Activated CD8-positive, alpha-beta T cell treated with anti-CD3 and anti-CD28 coated beads, Interleukin-2, amount 10 ng/mL, durations not matched to agents 7 days and 5 days (primary cell): ENCODE data around the gene JUNB. TPM values are rescaled to one million over a fixed set of nuclear protein-coding genes. Genes with fewer than 3 reads are reported as not detected.

Experiments
- ATAC-seq: fragments of 150-1000 bp; cut with Tn5 transposase; one replicate; pipeline ENCODE4 v1.10.0; 2021; ENCODE audit warnings: moderate library complexity
- CTCF ChIA-PET: fragments of 350-600 bp; sonication (Branson Sonifier 250); formaldehyde crosslinking; loops from one replicate; lab custom pipeline; 2021; ENCODE audit warnings: antibody characterized with exemption; lab: Charles Lee
- POLR2A ChIA-PET: fragments of 350-600 bp; sonication (Branson Sonifier 250); formaldehyde crosslinking; loops from one replicate; lab custom pipeline; 2021; ENCODE audit warnings: antibody characterized with exemption; lab: Charles Lee
- DNase-seq: peaks from one replicate; pipeline ENCODE4 v3.0.0-alpha.2; 2020
- H3K27ac Mint-ChIP-seq: one replicate; pipeline ENCODE4 v1.8.0; 2021; ENCODE audit warnings: mild to moderate bottlenecking, mixed read lengths
- H3K27me3 Mint-ChIP-seq: one replicate; pipeline ENCODE4 v1.8.0; 2021; ENCODE audit warnings: low read depth, mixed read lengths
- H3K36me3 Mint-ChIP-seq: one replicate; pipeline ENCODE4 v1.8.0; 2021; ENCODE audit warnings: low read depth, mixed read lengths
- H3K4me1 Mint-ChIP-seq: one replicate; pipeline ENCODE4 v1.8.0; 2021; ENCODE audit warnings: low read depth, mixed read lengths
- H3K4me3 Mint-ChIP-seq: one replicate; pipeline ENCODE4 v1.8.0; 2021; ENCODE audit warnings: mild to moderate bottlenecking, mixed read lengths
- H3K9me3 Mint-ChIP-seq: one replicate; pipeline ENCODE4 v1.8.0; 2022; ENCODE audit warnings: mixed read lengths; ENCODE audit not compliant: insufficient read depth
- total RNA-seq, 2 experiments: library from RNA; stranded (reverse); gene quantifications; one replicate each; pipeline ENCODE4 v1.2.3, GENCODE V29; 2021

JUNB gene
- 10 to 100 TPM; 90.4 to 92.9 TPM for total RNA-seq

DNA sequence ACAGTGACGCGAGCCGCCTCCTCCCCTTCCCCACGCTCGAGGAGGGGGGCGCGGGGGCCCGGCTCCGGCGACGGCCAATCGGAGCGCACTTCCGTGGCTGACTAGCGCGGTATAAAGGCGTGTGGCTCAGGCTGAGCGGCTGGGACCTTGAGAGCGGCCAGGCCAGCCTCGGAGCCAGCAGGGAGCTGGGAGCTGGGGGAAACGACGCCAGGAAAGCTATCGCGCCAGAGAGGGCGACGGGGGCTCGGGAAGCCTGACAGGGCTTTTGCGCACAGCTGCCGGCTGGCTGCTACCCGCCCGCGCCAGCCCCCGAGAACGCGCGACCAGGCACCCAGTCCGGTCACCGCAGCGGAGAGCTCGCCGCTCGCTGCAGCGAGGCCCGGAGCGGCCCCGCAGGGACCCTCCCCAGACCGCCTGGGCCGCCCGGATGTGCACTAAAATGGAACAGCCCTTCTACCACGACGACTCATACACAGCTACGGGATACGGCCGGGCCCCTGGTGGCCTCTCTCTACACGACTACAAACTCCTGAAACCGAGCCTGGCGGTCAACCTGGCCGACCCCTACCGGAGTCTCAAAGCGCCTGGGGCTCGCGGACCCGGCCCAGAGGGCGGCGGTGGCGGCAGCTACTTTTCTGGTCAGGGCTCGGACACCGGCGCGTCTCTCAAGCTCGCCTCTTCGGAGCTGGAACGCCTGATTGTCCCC lies at the start of gene JUNB:
Gene JUNB, plus strand, starts transcription at position 142 of the 706 bp plus-strand sequence. Its CDS starts 286 bp downstream, at position 428.
- peak within 1 kb of the TSS; percentile 97 for H3K27ac Mint-ChIP-seq
- ATAC-seq: peak; percentile 43
- peaks cover 15% of the 10 kb centered on the region for H3K36me3 Mint-ChIP-seq
- peak within 1 kb of the TSS; percentile 92 for H3K4me3 Mint-ChIP-seq
- H3K4me1 Mint-ChIP-seq: peaks cover 46% of the 10 kb centered on the region
- no peaks in the 10 kb centered on the region for H3K27me3 Mint-ChIP-seq
- peak; percentile 97 for DNase-seq
- POLR2A ChIA-PET: interaction anchor here (0.6 to 8.4 kb wide), 17 partner anchors 11 to 1701 kb away, joined by 3 to 380 read pairs (median 4); partner anchors contain the start of genes FARSA, FBXW9, HOOK2 and PRDX2
- CTCF ChIA-PET: interaction anchor here (1.8 to 11.4 kb wide), 8 partner anchors 9 to 146 kb away, joined by 4 to 390 read pairs (median 12); partner anchors contain the start of genes CALR, HOOK2, THSD8 and TRIR
- H3K9me3 Mint-ChIP-seq: no peaks in the 10 kb centered on the region

DNA sequence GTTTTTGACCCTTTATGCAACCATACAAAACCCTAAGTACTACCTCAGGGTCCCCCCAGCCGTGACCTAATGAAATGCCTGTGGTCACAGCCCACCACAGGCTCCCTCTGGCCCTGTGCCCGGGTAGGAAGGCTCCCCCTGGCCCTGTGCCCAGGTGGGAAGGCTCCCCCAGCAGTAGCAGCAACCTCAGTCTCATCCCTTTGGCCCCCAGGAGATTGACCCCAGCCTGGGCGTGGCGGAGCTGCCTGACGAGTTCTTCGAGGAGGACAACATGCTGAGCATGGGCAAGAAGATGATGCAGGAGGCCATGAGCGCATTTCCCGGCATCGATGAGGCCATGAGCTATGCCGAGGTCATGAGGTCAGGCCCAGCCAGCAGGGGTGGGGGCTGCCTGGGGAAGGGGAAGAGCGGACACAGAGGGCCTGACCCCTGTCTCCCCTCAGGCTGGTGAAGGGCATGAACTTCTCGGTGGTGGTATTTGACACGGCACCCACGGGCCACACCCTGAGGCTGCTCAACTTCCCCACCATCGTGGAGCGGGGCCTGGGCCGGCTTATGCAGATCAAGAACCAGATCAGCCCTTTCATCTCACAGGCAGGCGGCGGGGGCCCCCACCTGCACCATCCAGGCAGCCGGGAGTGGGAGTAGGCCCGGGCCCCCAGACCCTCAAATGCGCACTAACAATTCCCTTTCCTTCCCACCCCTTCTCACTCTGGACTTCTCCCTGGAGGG lies 46.0 kb upstream of the JUNB start:
- Mint-ChIP-seq H3K27ac (no peak overlapping the region), H3K27me3 (no peaks in the 10 kb centered on the region), H3K9me3 (peaks cover 7% of the 10 kb centered on the region), H3K4me1 (no peaks in the 10 kb centered on the region), H3K36me3 (peaks cover 47% of the 10 kb centered on the region), H3K4me3 (no peak overlapping the region)
- ATAC-seq (no peak), DNase-seq (no peak)
- ChIA-PET POLR2A (interaction anchor here (0.7 kb wide), 1 partner anchor 12 kb away, joined by 3 read pairs; no protein-coding TSS in a partner anchor), CTCF (interaction anchor here (1.4 to 2.6 kb wide), 3 partner anchors 12 to 51 kb away, joined by 4 to 13 read pairs (median 6); no protein-coding TSS in a partner anchor)

GRCh38 chr19:12748489-12748888 lies 42.8 kb upstream of the JUNB start:
- Mint-ChIP-seq H3K36me3 (peaks cover 36% of the 10 kb centered on the region), H3K4me3 (no peak overlapping the region), H3K4me1 (no peaks in the 10 kb centered on the region), H3K9me3 (peaks cover 7% of the 10 kb centered on the region), H3K27ac (no peak overlapping the region), H3K27me3 (peaks cover 12% of the 10 kb centered on the region)
- DNase-seq: no peak
- ChIA-PET CTCF (interaction anchor here (0.8 kb wide), 1 partner anchor 12 kb away, joined by 3 read pairs; no protein-coding TSS in a partner anchor), POLR2A (no interaction called here)
- no peak for ATAC-seq

- Mint-ChIP-seq H3K4me1 (no peaks in the 10 kb centered on the region), H3K27ac (no peak overlapping the region), H3K36me3 (peaks cover 30% of the 10 kb centered on the region), H3K27me3 (peaks cover 12% of the 10 kb centered on the region), H3K4me3 (no peak overlapping the region), H3K9me3 (peaks cover 7% of the 10 kb centered on the region)
- DNase-seq (no peak), ATAC-seq (peak; percentile 25)
- POLR2A ChIA-PET: interaction anchor here (0.7 kb wide), 1 partner anchor 11 kb away, joined by 4 read pairs; no protein-coding TSS in a partner anchor
- CTCF ChIA-PET: no interaction called here
These were observed 41.3 kb upstream of the JUNB start for GRCh38 chr19:12749938-12750521.

GRCh38 chr19:12750851-12751250 lies 40.4 kb upstream of the JUNB start:
- no peaks in the 10 kb centered on the region for H3K4me1 Mint-ChIP-seq
- no peak overlapping the region for H3K27ac Mint-ChIP-seq
- DNase-seq: no peak
- H3K36me3 Mint-ChIP-seq: peaks cover 23% of the 10 kb centered on the region
- POLR2A ChIA-PET: no interaction called here
- peaks cover 7% of the 10 kb centered on the region for H3K9me3 Mint-ChIP-seq
- CTCF ChIA-PET: interaction anchor here (0.6 kb wide), 1 partner anchor 10 kb away, joined by 3 read pairs; no protein-coding TSS in a partner anchor
- no peak overlapping the region for H3K4me3 Mint-ChIP-seq
- ATAC-seq: no peak
- H3K27me3 Mint-ChIP-seq: peaks cover 12% of the 10 kb centered on the region

DNA sequence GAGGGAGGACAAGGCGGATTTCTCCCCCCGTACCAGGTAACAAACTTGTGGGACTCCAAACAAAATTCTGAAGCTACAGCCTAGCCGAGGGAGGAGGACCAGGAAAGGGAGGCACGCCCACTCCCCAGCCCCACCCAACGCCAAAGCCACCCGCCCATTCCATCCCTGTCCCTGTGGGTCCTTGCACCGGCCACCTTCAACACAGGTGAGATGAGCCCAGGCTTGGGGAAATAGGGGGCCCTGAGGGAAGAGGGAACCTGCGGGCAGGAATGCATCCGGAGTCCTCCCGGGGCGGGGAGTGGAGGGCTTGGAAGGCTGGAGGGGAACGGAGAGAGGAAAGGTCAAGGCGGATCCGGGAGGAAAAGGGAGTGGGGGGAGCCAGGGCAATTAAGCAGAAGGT lies 39.7 kb upstream of the JUNB start, which contains the start of gene BEST2:
Gene BEST2, plus strand, starts transcription at position 157 of the 400 bp plus-strand sequence. CDS start 802 bp downstream, outside the sequence.
- no peak within 1 kb of the TSS for H3K27ac Mint-ChIP-seq
- H3K36me3 Mint-ChIP-seq: peaks cover 18% of the 10 kb centered on the region
- ChIA-PET CTCF (interaction anchor here (1.5 to 2.2 kb wide), 2 partner anchors 9 to 18 kb away, joined by 8 read pairs; partner anchors contain the start of gene TRIR), POLR2A (interaction anchor here (0.5 to 1.7 kb wide), 3 partner anchors 16 to 119 kb away, joined by 3 to 4 read pairs (median 3); no protein-coding TSS in a partner anchor)
- no peaks in the 10 kb centered on the region for H3K4me1 Mint-ChIP-seq
- H3K27me3 Mint-ChIP-seq: peaks cover 15% of the 10 kb centered on the region
- no peak for ATAC-seq
- no peak within 1 kb of the TSS for H3K4me3 Mint-ChIP-seq
- no peak for DNase-seq
- H3K9me3 Mint-ChIP-seq: peaks cover 7% of the 10 kb centered on the region

- peaks cover 7% of the 10 kb centered on the region for H3K9me3 Mint-ChIP-seq
- DNase-seq (no peak), ATAC-seq (no peak)
- no peaks in the 10 kb centered on the region for H3K4me1 Mint-ChIP-seq
- no peak overlapping the region for H3K27ac Mint-ChIP-seq
- H3K27me3 Mint-ChIP-seq: peaks cover 15% of the 10 kb centered on the region
- ChIA-PET POLR2A (interaction anchor here (0.5 to 1.7 kb wide), 3 partner anchors 16 to 118 kb away, joined by 3 to 4 read pairs (median 3); no protein-coding TSS in a partner anchor), CTCF (interaction anchor here (1.5 to 2.2 kb wide), 2 partner anchors 8 to 19 kb away, joined by 8 read pairs; partner anchors contain the start of gene TRIR)
- peaks cover 12% of the 10 kb centered on the region for H3K36me3 Mint-ChIP-seq
- H3K4me3 Mint-ChIP-seq: no peak overlapping the region
These were observed 39.1 kb upstream of the JUNB start for GRCh38 chr19:12752056-12752781.

DNA sequence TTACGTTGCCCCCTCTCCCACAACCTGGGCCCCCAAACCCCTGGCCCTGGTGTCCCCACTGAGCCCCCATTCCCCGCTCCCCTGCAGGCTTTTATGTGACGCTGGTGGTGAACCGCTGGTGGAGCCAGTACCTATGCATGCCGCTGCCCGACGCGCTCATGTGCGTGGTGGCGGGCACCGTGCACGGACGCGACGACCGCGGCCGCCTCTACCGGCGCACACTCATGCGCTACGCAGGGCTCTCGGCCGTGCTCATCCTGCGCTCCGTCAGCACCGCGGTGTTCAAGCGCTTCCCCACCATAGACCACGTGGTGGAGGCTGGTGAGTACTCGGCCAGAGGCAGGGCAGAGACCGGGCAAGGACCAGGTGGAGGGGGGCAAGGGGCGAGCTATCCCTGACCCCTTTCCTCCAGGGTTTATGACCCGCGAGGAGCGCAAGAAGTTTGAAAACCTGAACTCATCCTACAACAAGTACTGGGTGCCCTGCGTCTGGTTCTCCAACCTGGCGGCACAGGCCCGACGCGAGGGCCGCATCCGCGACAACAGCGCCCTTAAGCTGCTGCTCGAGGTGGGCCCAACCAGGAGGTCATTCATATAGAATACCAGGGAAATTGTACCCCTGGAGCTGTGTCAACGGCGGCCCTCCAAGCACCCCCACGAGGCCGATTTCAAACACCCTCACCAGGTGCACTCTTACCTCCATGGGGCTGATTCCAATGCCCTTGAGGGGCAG lies 36.7 kb upstream of the JUNB start:
- Mint-ChIP-seq H3K36me3 (no peaks in the 10 kb centered on the region), H3K9me3 (no peaks in the 10 kb centered on the region), H3K27ac (no peak overlapping the region), H3K4me1 (peaks cover 6% of the 10 kb centered on the region), H3K27me3 (peaks cover 17% of the 10 kb centered on the region), H3K4me3 (no peak overlapping the region)
- ATAC-seq (no peak), DNase-seq (no peak)
- POLR2A ChIA-PET: interaction anchor here (0.6 to 2.4 kb wide), 2 partner anchors 21 to 44 kb away, joined by 3 to 7 read pairs; partner anchors contain the start of gene TRIR
- CTCF ChIA-PET: interaction anchor here (1.3 to 15.9 kb wide), 5 partner anchors 11 to 42 kb away, joined by 3 to 204 read pairs (median 7); partner anchors contain the start of genes GET3 and TRIR

- CTCF ChIA-PET: interaction anchor here (0.6 to 15.9 kb wide), 7 partner anchors 10 to 158 kb away, joined by 3 to 383 read pairs (median 23); partner anchors contain the start of genes GET3, JUNB, TNPO2 and TRIR
- H3K9me3 Mint-ChIP-seq: no peaks in the 10 kb centered on the region
- H3K4me3 Mint-ChIP-seq: no peak overlapping the region
- DNase-seq (no peak), ATAC-seq (no peak)
- H3K4me1 Mint-ChIP-seq: peaks cover 11% of the 10 kb centered on the region
- peaks cover 11% of the 10 kb centered on the region for H3K27me3 Mint-ChIP-seq
- no peak overlapping the region for H3K27ac Mint-ChIP-seq
- no peaks in the 10 kb centered on the region for H3K36me3 Mint-ChIP-seq
- POLR2A ChIA-PET: interaction anchor here (0.9 to 2.4 kb wide), 2 partner anchors 22 to 396 kb away, joined by 3 to 7 read pairs; partner anchors contain the start of gene TRIR
These were observed 35.0 kb upstream of the JUNB start for GRCh38 chr19:12756150-12756883.
